Measurements from ENCODE around the gene TPCN2.

The TPCN2 gene

GRCh38 chr11:69037074-69037473 is 11.7 kb upstream of the TPCN2 start:
- DNase-seq (ENCODE audit: low read depth, low spot score) = no peak

DNA sequence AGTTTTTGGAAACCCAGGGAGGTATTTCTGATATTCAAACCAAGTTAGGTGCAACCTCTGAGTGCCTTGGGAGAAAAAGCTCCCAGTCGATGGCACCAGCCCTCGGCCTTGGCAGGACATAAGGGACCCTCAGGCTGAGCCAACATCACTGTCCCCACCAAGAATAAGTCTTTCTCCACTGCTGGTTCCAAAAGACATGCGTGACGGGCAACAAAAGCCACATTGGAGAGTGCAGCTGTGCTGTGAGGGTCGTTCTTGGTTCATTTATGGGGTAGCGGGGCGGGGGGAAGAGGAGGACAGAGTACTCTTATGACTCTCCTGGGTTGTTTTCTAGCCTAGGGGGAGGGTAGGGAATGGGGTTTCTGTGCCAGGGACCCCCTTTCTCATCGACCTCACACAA is 11.2 kb upstream of the TPCN2 start:
- no peak for DNase-seq (ENCODE audit: low read depth, low spot score)

DNA sequence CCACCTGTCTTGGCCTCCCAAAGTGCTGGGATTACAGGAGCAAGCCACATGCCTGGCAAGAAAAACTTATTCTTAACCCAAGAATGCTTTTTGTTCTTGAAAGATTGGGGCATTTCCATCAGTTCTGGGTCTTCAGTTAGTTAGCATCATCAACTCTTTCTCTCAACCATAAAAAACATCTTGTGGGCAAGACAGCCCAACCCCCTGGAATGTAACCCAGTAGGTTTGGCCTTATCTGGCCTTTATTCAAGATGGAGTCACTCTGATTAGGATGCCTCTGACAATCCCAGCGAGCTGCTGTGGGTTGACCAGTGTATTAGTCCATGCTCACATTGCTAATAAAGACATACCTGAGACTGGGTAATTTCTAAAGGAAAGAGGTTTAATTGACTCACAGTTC is 9.2 kb upstream of the TPCN2 start:
- no peak for DNase-seq (ENCODE audit: low read depth, low spot score)

- no peak for DNase-seq (ENCODE audit: low read depth, low spot score)
These were observed 8.7 kb upstream of the TPCN2 start for GRCh38 chr11:69040051-69040450.

DNA sequence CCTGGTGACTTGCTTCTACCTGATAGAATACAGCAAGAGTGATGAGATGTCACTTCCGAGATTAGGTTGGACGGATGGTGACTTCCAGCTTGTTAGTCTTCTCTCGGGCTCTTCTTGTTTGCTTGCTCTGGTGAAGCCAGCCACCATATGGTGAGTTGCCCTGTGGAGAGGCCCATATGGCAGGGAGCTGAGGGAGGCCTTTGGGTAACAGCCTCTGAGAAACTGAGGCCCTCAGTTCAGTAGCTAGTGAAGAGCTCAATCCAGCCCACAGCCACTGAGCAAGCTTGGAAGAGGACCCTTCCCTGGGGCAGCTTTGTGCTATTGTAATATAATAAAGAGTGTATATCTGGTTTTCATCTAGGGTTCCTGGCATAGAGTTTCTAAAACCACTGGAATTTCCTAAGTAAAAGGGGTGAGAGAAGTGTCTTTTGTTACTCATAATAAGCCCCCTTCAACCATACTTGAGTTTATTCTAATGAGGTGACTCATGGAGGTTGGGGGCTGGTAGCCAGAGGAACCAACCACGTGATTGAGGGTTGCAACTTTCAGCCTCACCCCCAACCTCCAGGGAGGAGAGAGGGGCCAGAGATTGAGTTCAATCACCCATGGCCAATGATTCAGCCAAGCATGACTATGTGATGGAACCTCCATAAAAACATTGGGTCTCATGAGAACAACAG is 8.0 kb upstream of the TPCN2 start:
- DNase-seq (ENCODE audit: low read depth, low spot score) = no peak

DNA sequence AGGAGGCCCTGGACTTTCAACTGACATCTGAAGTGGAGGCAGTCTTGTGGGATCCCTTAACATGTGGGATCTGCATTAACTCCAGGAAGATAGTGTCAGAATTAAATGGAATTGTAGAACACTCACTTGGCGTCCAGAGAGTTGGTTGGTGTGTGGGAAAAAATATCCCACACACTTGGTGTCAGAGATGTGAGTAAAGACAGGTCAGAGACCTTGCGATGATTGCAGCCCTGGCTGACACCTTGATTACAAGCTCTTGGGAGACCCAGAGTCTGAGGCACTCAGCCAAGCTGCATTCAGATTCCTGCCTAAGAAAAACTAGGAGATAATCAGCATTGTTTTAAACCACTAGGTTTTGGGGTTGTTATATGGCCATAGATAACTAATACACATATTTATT is 7.2 kb upstream of the TPCN2 start:
- DNase-seq (ENCODE audit: low read depth, low spot score) = no peak

DNA sequence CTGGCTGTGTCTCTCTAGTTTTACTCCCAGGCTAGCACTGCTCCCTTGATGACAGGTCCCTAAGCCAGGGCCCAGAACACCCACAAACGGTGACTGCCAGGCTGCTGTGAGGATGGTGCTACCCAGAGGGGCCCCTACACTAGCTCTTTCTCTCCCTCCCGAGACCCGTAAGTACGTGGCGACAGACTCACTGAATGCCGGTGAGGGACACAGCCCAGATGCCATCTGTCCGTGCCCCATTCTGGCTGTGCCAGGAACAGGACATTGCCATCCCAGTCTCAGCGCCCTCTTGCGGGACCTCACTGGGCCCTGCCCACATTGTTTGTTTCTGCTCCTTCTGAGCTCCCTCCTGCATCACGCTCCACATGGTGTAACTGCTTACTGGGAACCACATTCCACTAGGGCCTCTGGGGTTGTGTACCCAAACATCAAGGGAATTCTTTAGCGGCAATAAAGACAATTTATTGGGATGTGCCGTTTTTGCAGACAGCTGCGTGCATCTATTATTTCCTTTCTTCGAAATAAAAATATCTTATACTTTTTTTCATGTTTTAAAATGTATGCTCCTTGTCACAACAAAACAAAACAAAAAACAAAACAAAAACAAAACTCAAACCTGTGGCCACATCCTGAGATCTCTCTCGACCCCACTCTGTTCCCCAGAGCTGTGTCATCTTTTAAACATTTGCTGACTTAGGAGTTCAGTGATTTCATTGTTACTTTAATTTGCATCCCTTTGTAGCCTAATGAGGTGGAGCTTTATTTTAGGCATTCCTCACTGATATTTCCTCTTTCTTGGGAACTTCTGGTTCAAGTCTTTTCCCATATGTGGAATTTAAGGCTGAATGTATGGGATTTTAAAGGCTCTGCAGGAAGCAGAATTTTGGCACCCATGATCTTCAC is 4.4 kb upstream of the TPCN2 start:
- DNase-seq (ENCODE audit: low read depth, low spot score) = no peak

- no peak for DNase-seq (ENCODE audit: low read depth, low spot score)
These were observed 570 bp upstream of the TPCN2 start for GRCh38 chr11:69048031-69048693.

DNA sequence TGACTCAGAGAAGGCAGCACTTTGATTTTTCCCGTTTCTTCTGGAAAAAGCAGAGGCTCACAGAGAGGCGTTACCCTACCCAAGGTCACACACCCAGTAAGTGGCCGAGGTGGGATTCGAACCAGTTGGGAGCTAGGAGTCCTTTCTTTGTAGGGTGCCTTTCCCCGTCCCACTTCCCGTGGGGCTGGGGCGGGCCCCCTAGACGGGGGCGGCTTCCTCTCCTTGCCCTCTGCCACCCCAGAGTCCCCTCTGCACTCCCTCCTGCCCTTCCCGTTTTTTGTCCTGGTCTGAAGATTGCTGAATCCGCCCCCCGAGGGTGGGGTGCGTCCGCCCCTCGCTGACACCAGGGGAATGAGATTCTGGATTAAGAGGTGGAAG is 747 bp downstream of the TPCN2 start:
- no peak for DNase-seq (ENCODE audit: low read depth, low spot score)

DNA sequence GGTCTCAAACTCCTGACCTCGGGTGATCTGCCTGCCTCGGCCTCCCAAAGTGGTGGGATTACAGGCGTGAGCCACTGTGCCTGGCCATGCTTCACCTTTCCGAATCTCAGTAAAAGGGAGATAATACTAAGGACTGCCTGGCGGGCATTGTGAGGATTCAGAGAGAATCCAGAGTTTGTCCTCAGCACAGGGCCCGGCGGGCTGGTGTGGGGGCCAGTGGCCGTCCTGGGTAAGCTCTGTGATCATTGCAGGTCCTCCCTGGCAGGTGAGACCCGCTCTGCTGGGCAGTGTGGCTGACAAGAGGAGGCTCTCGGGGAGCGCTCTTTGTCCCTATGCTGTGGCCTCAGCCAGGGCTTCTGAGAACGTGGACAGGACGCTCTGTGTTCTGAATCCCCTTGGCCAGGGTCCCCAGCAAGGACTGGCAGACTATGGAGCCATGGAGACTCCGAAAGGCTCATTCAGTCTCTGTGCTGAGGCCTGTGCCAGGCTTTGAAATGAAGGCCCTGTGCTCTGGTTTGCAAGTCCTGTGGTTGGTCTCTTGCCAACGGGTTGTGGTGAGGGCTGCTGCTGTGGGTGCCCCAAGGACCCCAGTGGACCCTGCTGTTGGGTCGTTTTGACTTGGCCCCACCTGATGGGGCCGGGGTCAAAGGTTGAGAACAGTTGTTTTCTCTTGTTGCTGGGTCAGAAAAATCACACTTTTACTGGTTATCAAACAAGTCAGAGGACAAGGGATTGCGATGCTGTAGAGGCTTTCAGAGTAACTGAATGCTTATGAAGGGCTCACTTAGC is 2.1 kb downstream of the TPCN2 start:
- DNase-seq (ENCODE audit: low read depth, low spot score) = no peak

DNA sequence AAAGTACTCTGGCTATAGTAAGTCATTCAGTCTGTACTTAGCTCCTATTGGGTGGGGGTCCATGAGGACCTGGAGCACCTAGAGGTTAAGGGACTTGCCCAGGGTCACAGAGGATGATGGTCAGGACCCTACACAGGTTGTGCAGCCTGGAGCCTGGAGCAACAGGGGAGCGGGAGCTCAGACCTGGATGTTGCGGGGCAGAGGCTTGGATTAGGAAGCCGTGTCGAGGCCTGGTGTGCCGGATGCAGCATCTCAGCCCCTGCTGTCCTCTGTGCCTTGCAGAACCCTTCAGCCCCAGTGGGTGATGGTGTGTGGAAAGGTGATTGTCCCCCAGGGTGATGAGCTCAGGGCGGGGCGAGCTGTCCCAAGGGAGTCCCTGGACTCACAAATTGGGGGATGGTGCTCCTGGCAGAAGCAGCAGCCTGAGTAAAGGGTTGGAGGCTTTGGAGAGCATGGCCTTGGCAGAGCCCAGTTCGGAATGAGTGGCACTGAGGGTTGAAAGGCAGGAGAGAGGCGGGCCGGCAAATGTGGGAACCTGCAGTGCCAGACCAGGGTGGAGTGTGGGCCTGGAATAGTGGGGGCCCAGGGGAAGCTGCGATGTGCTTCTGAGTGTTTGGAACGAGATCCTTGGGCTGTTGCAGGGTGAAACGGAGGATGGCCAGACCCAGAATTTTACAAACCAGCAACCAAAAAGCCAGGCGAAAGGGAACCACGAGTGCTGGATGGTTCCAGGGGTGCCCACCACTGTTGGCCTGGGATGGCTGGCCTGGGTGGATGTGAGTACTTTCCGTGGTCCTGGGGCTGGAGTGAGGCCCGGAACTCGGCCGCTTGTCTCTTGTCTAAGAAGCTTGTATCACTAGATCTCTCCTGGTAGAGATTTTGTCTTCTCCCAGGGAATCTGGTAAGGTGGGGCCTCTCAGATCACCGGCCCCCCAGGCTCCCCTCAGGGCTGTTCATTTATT is 2.9 kb downstream of the TPCN2 start:
- no peak for DNase-seq (ENCODE audit: low read depth, low spot score)

DNA sequence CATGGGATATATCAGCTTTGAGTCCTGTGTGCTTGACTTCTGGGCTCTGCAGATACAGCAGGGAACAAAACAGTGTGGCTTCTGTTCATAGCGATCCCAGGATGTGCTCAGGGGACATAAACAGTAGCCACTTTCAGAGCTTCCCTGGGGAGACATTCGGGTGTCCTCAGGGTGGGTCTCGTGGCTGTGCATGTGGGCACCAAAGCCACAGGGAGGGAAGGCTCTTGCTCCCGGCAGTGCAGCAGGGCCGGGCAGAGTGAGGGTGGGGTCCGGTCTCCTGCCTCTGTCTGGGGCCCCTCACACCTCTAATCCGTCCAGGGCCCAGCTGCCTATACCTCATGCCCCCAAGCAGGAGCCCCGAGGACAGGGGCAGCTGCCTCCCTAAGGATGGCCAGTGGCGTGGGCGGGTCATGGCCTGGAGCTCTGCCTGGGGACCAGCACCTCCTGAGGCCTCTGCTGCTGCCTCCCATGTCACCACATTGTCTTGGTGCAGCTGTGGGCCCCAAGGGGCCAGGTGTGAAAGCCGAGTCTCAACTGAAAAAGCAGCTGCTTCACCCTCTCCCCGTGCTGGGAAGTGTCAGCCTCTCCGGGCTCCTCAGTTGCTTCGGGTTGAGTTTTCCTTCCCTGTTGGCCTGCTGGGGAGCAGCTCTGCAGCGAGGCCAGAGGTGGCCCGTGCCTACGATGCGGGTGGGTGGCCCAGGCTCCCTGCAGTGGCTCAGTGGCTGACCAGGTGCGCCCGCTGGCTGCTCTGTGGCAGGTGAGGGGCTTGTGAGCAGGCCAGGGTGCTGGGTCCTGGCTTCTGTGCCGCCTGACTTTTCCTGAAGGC is 3.8 kb downstream of the TPCN2 start:
- no peak for DNase-seq (ENCODE audit: low read depth, low spot score)

- DNase-seq (ENCODE audit: low read depth, low spot score) = no peak
These were observed 4.4 kb downstream of the TPCN2 start for GRCh38 chr11:69053169-69053477.

DNA sequence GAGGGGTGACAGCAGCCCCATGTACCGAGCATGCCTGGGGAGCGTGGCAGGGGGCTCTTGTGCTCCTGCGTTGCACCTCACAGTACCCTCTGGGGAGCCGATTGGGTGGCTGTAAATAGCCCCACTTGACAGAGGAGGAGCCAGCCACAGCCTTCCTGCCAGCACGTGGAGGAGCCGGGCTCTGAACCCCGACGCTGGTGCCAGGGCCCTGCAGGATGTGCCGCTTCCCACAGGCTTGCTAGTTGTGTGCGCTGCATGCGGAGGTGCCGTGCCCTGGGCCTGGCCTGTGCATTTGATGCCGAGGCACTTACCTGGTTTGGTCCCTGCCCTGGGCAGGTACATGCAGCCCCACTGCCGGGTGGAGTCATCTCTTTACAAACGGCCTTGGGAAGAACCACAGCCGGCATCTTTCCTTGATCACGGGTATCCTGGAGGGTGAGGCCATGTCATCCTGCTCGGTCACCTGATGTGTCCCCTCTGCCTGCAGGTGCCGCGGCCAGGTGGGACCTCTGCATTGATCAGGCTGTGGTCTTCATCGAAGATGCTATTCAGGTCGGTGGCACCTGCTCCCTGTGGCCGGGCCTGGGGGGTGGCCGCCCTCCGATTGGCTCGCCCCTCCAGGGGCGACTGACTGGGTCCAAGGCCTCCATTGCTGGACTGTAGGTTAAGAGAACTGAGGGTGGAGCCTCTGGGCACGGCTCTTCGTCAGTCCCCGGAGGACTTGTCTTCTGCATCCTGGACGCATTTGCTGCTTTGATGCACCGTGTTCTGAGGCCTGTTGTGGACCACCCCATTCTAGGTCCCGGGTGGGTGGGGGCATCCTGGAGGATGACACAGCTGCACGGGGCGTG is 5.0 kb downstream of the TPCN2 start:
- no peak for DNase-seq (ENCODE audit: low read depth, low spot score)

DNA sequence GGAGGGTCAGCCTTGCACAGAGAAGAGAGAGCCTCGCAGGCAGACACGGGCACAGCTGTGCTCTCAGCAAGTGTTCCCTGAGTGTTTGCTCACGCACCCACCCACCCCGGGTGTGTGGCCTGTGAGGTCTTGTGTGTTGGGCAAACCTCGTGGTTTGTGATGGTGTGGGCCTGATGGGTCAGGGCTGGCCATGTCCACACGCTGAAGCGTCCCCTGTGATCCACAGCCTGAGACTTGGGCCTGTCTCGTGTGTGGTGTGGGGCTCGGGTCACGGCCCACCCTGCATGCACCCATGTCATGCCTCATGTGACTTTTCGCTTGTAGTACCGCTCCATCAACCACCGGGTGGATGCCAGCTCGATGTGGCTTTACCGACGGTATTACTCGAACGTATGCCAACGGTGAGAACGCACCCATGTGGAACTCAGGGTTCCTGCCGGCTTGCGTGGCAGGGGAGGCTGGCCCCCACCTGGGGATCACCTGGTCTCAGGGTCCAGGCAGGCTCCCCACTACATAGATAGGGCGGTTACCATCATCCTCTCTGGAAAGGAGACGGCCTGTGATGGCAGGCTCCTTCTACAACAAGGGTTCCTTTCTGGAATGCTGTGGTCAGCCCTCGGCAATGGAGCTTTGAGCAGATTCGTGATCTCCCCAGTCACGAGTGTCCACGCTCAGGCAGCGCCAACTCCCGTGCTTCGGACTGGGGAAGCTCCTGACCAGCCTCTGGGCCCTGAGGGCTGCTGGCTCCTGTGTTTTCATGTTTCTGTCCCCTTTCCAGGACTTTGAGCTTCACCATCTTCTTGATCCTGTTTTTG is 5.9 kb downstream of the TPCN2 start:
- no peak for DNase-seq (ENCODE audit: low read depth, low spot score)

GRCh38 chr11:69055212-69055586 is 6.5 kb downstream of the TPCN2 start:
- no peak for DNase-seq (ENCODE audit: low read depth, low spot score)

GRCh38 chr11:69055598-69056516 is 7.1 kb downstream of the TPCN2 start:
- no peak for DNase-seq (ENCODE audit: low read depth, low spot score)
